Raji (cell line): ENCODE measurements around the gene EYA3.

Experiments
- POLR2A ChIP-seq: IDR thresholded peaks from 2 replicates; pipeline ENCODE4 v1.6.1; 2011; ENCODE audit warnings: low read depth, low read length, control low read depth; ENCODE audit not compliant: insufficient read depth

EYA3 gene

DNA sequence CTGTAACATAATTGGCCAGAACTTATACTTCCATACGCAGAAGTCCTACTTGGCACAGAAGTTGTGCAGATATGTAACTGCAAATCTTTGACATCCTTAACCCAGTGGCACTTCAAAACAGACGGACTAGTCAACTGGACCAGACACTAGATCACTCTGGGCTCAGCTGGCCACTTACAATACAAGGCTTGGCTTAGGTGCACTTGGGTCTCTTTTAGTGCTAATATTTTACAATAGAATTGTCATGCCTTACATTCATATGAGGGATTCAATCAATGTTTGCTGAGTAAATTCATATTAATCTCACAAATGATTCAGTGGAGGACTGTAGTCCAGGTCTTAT is 108.6 kb downstream of the EYA3 start:
- TF ChIP-seq POLR2A = no peak

DNA sequence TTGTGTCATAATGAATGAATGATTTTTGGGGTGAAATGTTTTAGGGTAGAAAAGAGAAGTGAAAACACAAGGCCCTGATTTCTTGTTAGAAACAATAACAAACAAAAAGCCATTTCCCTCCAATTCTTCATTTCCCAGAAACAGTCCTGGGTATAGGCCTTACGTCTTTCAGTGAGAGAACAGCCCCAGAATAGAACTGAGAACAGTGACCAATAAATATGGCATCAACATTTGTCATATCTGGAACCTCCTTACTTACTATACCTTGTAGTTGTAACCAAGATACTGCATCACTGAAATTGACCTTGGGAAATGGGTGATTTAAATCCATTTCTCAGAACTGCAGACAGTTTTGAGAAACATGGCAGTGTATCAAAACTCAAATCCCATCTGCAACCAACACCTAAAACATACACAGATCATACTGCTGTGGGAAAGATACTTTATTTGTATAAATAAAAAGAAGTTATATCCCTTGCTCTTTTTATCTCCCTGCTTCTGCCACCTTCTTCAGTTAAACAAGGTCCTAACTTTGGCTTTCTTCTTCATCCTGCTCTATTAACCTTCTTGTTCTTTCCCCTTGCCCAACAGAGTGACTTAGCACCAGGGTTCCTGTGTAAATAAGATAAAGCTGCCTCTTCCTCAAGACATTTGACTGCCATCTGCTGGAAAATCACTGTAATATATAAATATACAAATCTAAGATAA is 109.1 kb downstream of the EYA3 start:
- no peak for TF ChIP-seq POLR2A

DNA sequence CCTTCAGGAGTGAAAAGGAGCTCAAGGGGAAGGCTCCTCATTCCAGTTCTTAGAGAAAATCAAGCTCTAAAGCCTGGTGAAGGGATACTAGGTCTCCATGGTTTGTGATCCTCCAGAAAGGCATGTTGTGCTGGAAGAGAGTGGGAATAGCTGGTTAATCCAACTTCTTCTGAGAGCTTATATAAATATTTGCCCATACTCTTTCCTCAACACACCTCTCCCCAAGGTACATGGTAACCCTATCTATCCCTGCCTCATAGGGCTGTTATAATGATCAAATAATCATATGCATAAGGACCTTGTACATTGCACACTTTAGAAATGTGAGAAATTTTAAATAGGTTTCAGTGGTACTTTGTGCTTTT is 114.0 kb downstream of the EYA3 start:
- TF ChIP-seq POLR2A = no peak

DNA sequence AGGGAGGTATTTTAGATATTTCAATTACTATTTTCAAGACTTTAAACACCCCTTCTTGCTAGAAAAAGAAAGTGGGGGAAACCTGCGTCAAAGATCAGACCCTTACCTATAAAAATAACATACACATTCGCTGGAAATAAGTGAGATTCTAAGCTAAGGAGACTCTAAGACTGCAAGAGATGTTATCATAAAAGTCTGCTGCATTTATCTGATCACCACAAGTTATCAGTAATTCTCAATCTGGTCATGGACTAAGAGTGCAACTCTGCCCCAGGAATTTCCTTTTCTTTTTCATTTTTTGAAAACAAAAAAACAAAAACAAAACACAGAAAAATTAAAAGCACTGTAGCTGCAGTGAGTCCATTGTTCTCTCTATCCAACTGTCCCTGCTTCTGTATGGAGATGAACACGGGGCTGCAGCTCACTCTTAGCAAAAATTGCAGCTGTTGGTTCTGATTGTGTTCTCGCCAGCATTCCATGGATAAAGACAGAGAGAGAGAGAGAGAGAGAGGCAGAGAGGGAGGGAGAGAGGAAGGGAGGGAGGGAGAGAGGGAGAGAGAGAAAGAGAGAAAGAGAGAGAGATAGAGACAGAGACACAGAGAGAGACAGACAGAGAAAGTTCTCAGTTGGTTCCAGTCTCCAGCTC is 114.5 kb downstream of the EYA3 start:
- no peak for TF ChIP-seq POLR2A

DNA sequence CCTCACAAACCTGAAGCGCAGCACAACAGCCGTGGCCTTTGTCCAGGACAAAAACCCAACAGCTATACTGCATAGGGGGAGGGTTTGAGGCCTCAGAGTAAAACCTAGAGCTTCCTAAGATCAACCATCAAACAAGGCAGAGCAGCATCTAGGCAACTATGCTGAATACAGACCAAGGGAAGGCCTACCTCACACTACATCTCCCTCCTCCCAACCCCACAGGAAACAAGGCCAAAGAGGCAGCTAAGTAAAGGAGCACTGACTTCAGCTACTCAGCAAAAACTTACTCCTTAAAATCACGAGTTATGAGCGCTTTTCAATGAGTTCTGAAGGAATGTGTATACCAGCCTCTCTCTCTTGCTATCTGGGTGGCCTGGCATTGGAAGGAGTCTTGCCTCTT is 116.3 kb downstream of the EYA3 start:
- no peak for TF ChIP-seq POLR2A

DNA sequence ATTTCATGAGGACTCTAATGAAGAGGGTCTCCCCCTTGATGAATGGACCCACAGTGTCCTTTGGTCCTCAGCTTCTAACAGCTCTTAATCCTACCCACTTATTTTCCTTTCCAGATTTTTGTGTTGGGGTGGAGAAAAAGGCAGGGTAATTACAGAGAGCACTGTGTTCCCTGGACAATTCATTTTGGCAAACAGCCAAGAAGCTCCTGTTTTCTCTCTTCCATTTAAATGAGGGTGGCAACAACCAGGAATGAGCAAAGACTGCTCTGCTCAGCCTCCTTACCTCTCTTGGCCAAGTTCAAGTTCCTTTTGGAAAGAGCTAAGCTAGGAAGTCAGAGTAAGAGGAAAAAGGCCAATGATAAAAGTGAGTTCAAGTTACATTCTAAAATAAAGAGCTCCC is 116.7 kb downstream of the EYA3 start:
- no peak for TF ChIP-seq POLR2A

DNA sequence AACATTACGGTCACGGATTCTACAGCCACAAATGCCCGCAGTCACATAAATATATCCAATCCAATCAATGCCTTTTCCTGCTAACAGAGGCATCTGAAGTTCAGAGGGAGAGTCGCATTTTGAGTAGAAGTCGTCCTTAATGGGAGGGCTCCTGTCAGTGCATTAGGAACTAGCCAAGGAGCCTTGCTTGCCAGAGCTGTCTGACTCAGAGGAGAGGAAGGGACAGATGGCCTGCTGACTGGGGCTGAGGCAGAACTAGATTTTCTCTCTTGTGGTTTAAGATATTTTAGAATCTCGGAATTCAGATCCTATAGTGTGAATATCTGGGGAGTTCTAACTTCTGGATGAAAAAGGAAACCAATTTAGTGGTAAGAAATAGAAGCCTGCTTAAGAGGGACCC is 118.0 kb downstream of the EYA3 start:
- no peak for TF ChIP-seq POLR2A

DNA sequence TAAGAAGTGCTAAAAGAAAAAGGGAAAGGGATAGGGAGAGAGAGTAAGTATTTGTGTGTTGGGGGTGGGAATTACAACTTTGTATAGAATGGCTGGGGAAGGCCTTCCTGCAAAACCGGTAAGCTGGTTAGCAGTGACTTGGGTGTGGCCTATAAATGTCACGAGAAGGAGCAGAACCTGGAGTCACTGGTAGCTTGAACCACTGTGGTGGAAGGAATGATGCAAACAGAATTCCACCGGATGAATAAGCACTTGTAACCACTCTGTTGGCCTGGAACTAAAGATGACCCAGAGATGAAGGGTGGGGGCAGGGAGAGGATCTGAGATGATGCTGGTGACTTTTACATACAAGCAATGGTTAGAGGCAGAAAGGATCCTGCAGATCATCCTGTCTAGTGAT is 119.7 kb downstream of the EYA3 start:
- TF ChIP-seq POLR2A = no peak

DNA sequence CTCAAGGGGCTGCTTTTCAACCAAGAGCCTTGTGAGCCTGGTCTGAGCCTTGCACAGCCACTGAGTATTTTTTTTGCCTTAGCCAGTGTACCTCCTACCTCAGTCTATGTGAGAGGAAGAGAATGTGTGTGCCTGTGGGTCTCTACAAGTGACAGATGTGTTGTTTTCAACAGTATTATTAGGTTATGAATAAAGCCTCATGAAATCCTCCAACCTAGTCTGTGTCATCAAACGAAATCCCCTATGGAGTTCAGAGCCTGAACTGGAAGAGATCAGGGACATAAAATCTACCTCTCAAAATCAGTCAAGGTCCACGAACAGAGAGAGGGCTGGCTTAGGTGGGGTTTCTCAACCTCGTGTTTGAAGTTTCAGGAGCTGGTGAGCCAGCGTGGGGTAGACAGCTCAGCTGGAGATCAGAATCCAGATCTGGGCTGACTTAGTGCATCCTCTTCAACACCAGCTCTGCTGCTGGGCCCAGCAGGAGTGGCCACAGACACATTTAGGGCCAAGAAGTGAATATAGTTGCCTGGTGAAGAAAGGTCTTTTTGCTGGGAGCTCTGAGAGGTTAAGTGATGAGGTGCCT is 120.4 kb downstream of the EYA3 start:
- no peak for TF ChIP-seq POLR2A

DNA sequence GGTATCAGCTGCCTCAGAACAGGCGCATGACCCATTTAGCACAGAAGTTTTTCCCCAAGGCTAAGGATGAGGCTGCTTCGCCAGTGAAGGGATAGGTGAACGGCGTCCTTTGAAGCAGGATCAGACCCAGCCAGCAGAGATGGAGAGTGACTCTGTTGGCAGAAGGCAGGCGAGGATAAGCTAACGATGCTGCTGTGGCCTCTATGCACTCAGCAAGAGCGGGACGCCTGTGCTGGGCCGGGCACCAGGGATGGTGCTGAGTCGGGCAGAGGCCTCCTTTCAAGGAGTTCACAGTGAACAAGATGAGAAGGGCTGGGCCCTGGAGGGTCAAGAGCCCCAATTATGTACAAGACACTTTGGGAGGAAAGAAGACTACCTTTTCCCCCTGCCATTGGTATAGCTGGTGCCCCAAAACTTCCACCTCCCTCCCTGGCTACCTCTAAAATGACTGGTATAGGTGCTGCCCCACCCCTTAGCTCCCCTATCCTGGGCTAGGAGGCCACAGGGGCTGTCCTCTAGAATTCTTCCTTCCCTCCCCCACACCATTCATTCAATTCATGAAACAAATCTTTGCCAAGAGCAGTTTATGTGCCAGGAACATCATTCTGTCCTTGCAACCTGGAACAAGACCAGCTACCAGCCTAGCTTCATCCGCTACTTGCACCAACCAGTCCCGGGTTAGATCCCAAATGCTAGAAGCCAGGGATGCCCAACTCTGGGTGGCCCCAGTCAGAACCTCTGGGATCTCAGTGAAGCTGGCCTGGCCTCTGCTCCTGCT is 121.1 kb downstream of the EYA3 start:
- no peak for TF ChIP-seq POLR2A

DNA sequence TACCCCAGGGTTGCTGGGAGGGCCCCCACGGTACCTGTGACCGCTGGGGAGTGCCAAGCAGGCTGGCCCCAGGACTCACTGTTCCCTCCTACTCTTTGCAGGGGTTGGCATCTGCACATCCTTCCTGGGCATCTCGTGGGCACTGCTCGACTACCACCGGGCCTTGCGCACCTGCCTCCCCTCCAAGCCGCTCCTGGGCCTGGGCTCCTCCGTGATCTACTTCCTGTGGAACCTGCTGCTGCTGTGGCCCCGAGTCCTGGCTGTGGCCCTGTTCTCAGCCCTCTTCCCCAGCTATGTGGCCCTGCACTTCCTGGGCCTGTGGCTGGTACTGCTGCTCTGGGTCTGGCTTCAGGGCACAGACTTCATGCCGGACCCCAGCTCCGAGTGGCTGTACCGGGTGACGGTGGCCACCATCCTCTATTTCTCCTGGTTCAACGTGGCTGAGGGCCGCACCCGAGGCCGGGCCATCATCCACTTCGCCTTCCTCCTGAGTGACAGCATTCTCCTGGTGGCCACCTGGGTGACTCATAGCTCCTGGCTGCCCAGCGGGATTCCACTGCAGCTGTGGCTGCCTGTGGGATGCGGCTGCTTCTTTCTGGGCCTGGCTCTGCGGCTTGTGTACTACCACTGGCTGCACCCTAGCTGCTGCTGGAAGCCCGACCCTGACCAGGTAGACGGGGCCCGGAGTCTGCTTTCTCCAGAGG is 121.9 kb downstream of the EYA3 start:
- TF ChIP-seq POLR2A = no peak

DNA sequence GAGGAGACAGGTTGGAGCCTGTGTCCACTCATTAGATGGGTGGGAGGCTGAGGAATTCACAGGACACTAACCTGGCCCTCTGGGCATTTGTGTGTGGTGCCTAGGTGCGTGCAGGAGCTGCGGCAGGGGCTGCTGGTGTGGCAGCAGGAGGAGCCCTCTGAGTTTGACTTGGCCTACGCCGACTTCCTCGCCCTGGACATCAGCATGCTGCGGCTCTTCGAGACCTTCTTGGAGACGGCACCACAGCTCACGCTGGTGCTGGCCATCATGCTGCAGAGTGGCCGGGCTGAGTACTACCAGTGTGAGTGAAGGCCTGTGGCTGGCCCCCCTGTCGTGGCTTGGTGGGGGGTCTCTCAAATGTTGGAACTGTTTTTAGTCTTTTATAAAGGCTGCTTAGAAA is 125.0 kb downstream of the EYA3 start:
- no peak for TF ChIP-seq POLR2A

DNA sequence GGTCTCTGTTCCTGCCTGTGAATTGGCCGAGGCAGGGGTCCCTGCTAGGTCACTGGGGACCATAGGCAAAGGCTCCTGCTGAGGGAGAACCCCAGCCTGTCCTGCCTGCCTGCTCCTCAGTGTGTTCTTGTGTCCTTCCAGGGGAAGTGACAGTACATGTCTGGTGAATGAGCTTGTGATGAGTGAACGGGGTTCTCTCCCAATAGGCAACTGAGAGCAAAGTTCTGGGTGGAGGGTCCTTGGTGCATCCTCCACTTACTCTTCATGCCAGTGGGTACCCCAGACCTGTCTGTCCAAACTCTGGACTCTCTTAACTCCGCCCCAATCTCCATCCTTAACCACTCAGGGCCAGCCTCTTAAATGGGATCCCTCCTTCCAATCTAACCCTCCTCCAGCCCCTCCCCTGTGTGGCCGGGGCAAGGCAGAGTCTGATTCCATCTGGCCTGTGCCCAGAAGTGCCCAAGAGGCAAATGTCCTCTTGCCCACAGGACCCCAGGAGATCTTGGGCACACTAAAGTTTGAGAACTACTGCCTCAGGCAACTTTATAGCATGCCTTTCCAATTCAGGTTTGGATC is 126.7 kb downstream of the EYA3 start:
- no peak for TF ChIP-seq POLR2A

DNA sequence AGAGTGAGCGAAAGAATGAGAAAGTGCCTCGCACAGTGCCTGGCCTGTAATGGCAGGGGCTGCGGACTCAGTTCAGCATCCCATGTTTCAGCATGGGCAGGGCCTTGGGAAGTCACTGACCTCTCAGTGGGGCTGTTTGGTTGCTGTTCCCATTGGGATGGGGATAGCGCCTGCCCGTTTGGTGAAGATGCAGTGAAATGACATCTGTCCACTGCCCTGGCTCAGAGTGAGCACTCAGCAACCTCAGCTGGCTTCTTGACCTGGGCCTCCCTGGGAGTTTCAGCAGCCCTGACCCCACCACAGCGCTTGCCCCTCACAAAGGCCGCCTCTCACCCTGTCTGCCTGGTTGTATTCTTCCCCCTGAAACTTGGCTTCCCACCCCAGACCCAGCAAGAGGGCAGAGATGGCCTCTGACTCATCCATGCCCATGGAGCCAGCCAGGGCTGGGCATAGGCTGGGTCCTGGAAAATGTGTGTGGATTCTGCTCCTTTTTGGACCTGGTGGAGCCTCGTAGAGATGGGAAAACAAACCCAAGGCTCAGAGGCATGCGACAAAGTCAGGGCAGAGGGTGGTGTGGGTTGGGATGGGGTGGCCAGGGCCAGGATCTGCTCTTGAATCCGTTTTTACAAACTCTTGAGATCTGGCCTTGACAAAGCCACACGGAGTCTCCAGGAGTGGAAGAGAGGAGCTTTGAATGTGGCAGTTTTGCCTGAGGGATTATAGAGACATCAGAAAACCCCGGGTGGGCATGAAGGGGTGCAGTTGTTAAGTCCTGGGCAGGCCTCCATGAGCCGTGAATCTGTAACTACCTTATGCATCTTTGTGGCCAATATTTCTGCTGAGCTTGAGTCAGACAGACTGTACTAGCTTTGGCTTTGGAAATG is 127.4 kb downstream of the EYA3 start:
- TF ChIP-seq POLR2A = no peak
